Measurements from ENCODE around the gene MAST2. TPM values are rescaled to one million over a fixed set of nuclear protein-coding genes. Genes with fewer than 3 reads are reported as not detected.
"Not testable (repeated sequence)": the region's sequence is repeated elsewhere in the genome, so short reads cannot be mapped to it uniquely, and the experiment has no call there.

MAST2 gene
- total and polyA plus RNA-seq, 2 experiments from 2014 or later = 14.2 to 19.1 TPM

GRCh38 chr1:45930258-45931150 is 127.1 kb downstream of the MAST2 start:
- DNase-seq = no peak
- peaks cover 34% of the 10 kb centered on the region for H3K79me2 ChIP-seq (ENCODE audit: insufficient read depth)
- no peaks in the 10 kb centered on the region for H3K9me3 ChIP-seq (ENCODE audit: low read depth)
- peaks cover 17% of the 10 kb centered on the region for H3K4me1 ChIP-seq (ENCODE audit: insufficient read depth)
- peaks cover 32% of the 10 kb centered on the region for H3F3A ChIP-seq (ENCODE audit: insufficient read depth)
- WGBS, 2 experiments (ENCODE audit: low coverage in 1 of 2, low lambda C conversion rate in 2 of 2, missing lambda C conversion rate in 2 of 2) = 95 to 99% methylated on average over 7 of the region's 7 CpGs
- H3K4me2 ChIP-seq (ENCODE audit: unreplicated experiment) = no peak overlapping the region
- H3K4me3 ChIP-seq = no peak overlapping the region
- no peaks in the 10 kb centered on the region for H4K20me1 ChIP-seq (ENCODE audit: insufficient read depth)
- no peak for TF ChIP-seq EZH2phosphoT487 (IDR thresholded peaks at IDR 0.05; ENCODE audit: insufficient read depth, low read depth)
- H3K27me3 ChIP-seq (replicated peaks; ENCODE audit: insufficient read depth) = no peaks in the 10 kb centered on the region
- in situ Hi-C loops (cut with MboI) = no loop called here
- H3K27ac ChIP-seq = peak overlapping the region; percentile 72; the same call in 1 of the 2 replicates
- no peaks in the 10 kb centered on the region for H3K36me3 ChIP-seq (ENCODE audit: low read depth)
- H2AFZ ChIP-seq = no peak overlapping the region
- no peak overlapping the region for H3K9ac ChIP-seq
- H3K9me2 ChIP-seq (ENCODE audit: insufficient read depth) = no peaks in the 10 kb centered on the region

GRCh38 chr1:45932205-45932604 is 128.8 kb downstream of the MAST2 start:
- H3K27ac ChIP-seq; H3K36me3 ChIP-seq (ENCODE audit: low read depth); H3K9me2 ChIP-seq (ENCODE audit: insufficient read depth); H3K4me2 ChIP-seq (ENCODE audit: unreplicated experiment); H3K9me3 ChIP-seq (ENCODE audit: low read depth); H4K20me1 ChIP-seq (ENCODE audit: insufficient read depth); H2AFZ ChIP-seq; H3K9ac ChIP-seq; H3K4me3 ChIP-seq; in situ Hi-C loops (cut with MboI); H3K27me3 ChIP-seq (replicated peaks; ENCODE audit: insufficient read depth); DNase-seq: not testable (repeated sequence)
- Histone ChIP-seq H3K4me1 (ENCODE audit: insufficient read depth) (peaks cover 17% of the 10 kb centered on the region), H3K79me2 (ENCODE audit: insufficient read depth) (peaks cover 49% of the 10 kb centered on the region), H3F3A (ENCODE audit: insufficient read depth) (peaks cover 32% of the 10 kb centered on the region)
- 95 to 97% methylated on average over 6 of the region's 6 CpGs for WGBS, 2 experiments (ENCODE audit: low coverage in 1 of 2, low lambda C conversion rate in 2 of 2, missing lambda C conversion rate in 2 of 2)

GRCh38 chr1:45934947-45935346 is 131.5 kb downstream of the MAST2 start:
- peaks cover 3% of the 10 kb centered on the region for H3K4me1 ChIP-seq (ENCODE audit: insufficient read depth)
- H3K27ac ChIP-seq = no peak overlapping the region
- no peaks in the 10 kb centered on the region for H3K27me3 ChIP-seq (replicated peaks; ENCODE audit: insufficient read depth)
- no peak overlapping the region for H3K4me3 ChIP-seq
- H2AFZ ChIP-seq = no peak overlapping the region
- H3K9me2 ChIP-seq (ENCODE audit: insufficient read depth) = no peaks in the 10 kb centered on the region
- H3K9ac ChIP-seq = no peak overlapping the region
- DNase-seq = no peak
- H4K20me1 ChIP-seq (ENCODE audit: insufficient read depth) = no peaks in the 10 kb centered on the region
- peaks cover 11% of the 10 kb centered on the region for H3F3A ChIP-seq (ENCODE audit: insufficient read depth)
- H3K9me3 ChIP-seq (ENCODE audit: low read depth) = no peaks in the 10 kb centered on the region
- H3K36me3 ChIP-seq (ENCODE audit: low read depth) = no peaks in the 10 kb centered on the region
- in situ Hi-C loops (cut with MboI) = no loop called here
- H3K79me2 ChIP-seq (ENCODE audit: insufficient read depth) = peaks cover 75% of the 10 kb centered on the region
- H3K4me2 ChIP-seq (ENCODE audit: unreplicated experiment) = no peak overlapping the region
- 67 to 75% methylated on average over 3 of the region's 3 CpGs for WGBS, 2 experiments (ENCODE audit: low coverage in 1 of 2, low lambda C conversion rate in 2 of 2, missing lambda C conversion rate in 2 of 2)
- TF ChIP-seq EZH2phosphoT487 (IDR thresholded peaks at IDR 0.05; ENCODE audit: insufficient read depth, low read depth) (no peak), EZH2 (IDR thresholded peaks at IDR 0.05; ENCODE audit: insufficient read depth, poor library complexity, severe bottlenecking) (no peak)

- H3K27ac ChIP-seq = no peak overlapping the region
- no peaks in the 10 kb centered on the region for H3K4me1 ChIP-seq (ENCODE audit: insufficient read depth)
- no peaks in the 10 kb centered on the region for H3F3A ChIP-seq (ENCODE audit: insufficient read depth)
- H3K9me2 ChIP-seq (ENCODE audit: insufficient read depth) = no peaks in the 10 kb centered on the region
- TF ChIP-seq EZH2phosphoT487 (IDR thresholded peaks at IDR 0.05; ENCODE audit: insufficient read depth, low read depth) (no peak), EZH2 (IDR thresholded peaks at IDR 0.05; ENCODE audit: insufficient read depth, poor library complexity, severe bottlenecking) (no peak)
- in situ Hi-C loops (cut with MboI) = no loop called here
- no peak overlapping the region for H3K4me3 ChIP-seq
- no peaks in the 10 kb centered on the region for H4K20me1 ChIP-seq (ENCODE audit: insufficient read depth)
- no peak for DNase-seq
- H3K4me2 ChIP-seq (ENCODE audit: unreplicated experiment) = no peak overlapping the region
- H3K79me2 ChIP-seq (ENCODE audit: insufficient read depth) = peaks cover 80% of the 10 kb centered on the region
- H3K36me3 ChIP-seq (ENCODE audit: low read depth) = no peaks in the 10 kb centered on the region
- no peak overlapping the region for H3K9ac ChIP-seq
- H3K9me3 ChIP-seq (ENCODE audit: low read depth) = peaks cover 4% of the 10 kb centered on the region
- H2AFZ ChIP-seq = no peak overlapping the region
- no peaks in the 10 kb centered on the region for H3K27me3 ChIP-seq (replicated peaks; ENCODE audit: insufficient read depth)
Observed at GRCh38 chr1:45938029-45938428, 134.6 kb downstream of the MAST2 start.

All from GM23248 (cell line).